ENCODE results near the gene GAB2.

GAB2 gene

DNA sequence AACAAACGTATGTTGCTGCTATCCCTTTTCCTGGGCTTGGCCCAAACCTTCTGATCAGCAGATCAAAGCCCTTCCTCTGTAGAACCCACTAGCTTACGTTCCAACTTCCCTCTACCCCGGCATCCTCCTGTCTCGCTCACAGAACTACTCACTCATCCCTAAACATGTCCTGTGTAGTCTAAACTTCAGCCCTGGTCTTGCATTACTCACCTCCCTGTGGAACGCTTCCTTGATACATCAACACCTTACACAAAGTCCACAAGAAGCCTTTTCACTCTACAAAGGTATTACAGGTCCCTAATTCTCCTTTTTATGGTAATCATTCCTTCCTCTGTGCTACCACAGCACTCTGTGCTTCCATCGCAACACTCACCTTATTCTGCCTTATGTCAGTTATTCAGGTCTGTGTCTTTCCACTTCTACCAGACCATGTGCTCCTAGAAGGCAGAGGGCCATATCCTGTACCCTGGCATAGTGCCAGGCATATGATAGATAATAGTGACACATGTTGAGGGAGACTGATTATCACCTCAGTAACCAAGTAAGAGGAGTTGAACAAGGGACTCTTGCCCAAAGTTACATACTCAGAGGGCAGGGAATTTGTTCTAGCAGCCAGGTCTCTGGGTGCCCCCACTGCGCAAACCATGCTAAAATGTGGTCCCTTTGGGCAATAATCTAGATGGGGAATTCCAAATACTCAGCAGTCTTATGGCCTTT lies 187.3 kb downstream of the GAB2 start:
- ATAC-seq = no peak
- TF ChIP-seq TCF4 (CRISPR knock-in tag; IDR thresholded peaks at IDR 0.05; ENCODE audit: borderline replicate concordance) (no peak), ARNTL (CRISPR knock-in tag; IDR thresholded peaks at IDR 0.05; ENCODE audit: borderline replicate concordance, low read depth) (no peak), TOX (CRISPR knock-in tag; IDR thresholded peaks at IDR 0.05; ENCODE audit: borderline replicate concordance) (no peak), RARB (CRISPR knock-in tag; IDR thresholded peaks at IDR 0.05) (no peak)

DNA sequence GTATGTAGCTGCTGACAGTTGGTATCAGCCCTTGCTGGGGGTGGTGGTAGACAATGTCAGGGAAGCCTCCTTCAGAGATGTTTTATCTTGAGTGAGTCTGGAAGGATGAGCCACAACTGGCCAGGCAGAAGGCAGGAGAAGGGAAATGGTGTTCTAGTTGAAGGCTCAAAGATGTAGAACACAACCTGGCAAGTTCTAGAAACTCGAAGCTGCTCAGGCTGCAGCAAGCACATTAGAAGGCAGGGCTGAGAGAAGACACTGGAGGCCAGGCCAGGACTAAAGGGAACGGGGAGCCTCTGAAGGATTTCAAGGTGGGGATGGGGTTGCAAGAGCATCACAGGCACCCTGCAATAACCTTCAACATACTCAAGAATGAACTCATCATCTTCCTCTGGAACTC lies 188.5 kb downstream of the GAB2 start:
- TF ChIP-seq, protein P1, sequence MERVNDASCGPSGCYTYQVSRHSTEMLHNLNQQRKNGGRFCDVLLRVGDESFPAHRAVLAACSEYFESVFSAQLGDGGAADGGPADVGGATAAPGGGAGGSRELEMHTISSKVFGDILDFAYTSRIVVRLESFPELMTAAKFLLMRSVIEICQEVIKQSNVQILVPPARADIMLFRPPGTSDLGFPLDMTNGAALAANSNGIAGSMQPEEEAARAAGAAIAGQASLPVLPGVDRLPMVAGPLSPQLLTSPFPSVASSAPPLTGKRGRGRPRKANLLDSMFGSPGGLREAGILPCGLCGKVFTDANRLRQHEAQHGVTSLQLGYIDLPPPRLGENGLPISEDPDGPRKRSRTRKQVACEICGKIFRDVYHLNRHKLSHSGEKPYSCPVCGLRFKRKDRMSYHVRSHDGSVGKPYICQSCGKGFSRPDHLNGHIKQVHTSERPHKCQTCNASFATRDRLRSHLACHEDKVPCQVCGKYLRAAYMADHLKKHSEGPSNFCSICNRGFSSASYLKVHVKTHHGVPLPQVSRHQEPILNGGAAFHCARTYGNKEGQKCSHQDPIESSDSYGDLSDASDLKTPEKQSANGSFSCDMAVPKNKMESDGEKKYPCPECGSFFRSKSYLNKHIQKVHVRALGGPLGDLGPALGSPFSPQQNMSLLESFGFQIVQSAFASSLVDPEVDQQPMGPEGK (CRISPR knock-in tag; IDR thresholded peaks at IDR 0.05; ENCODE audit: borderline replicate concordance) = no peak
- TF ChIP-seq SNAI2 (CRISPR knock-in tag; IDR thresholded peaks at IDR 0.05) (no peak), ZFP30 (CRISPR knock-in tag; IDR thresholded peaks at IDR 0.05) (no peak), PPARA (CRISPR knock-in tag; IDR thresholded peaks at IDR 0.05; ENCODE audit: borderline replicate concordance) (no peak), TOX (CRISPR knock-in tag; IDR thresholded peaks at IDR 0.05; ENCODE audit: borderline replicate concordance) (no peak), ZNF70 (CRISPR knock-in tag; IDR thresholded peaks at IDR 0.05) (no peak), RARB (CRISPR knock-in tag; IDR thresholded peaks at IDR 0.05) (no peak), ESRRG (CRISPR knock-in tag; IDR thresholded peaks at IDR 0.05) (no peak)
- TF ChIP-seq, protein P2, sequence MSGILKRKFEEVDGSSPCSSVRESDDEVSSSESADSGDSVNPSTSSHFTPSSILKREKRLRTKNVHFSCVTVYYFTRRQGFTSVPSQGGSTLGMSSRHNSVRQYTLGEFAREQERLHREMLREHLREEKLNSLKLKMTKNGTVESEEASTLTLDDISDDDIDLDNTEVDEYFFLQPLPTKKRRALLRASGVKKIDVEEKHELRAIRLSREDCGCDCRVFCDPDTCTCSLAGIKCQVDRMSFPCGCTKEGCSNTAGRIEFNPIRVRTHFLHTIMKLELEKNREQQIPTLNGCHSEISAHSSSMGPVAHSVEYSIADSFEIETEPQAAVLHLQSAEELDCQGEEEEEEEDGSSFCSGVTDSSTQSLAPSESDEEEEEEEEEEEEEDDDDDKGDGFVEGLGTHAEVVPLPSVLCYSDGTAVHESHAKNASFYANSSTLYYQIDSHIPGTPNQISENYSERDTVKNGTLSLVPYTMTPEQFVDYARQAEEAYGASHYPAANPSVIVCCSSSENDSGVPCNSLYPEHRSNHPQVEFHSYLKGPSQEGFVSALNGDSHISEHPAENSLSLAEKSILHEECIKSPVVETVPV (CRISPR knock-in tag; IDR thresholded peaks at IDR 0.05) = no peak
- TF ChIP-seq, protein P3, sequence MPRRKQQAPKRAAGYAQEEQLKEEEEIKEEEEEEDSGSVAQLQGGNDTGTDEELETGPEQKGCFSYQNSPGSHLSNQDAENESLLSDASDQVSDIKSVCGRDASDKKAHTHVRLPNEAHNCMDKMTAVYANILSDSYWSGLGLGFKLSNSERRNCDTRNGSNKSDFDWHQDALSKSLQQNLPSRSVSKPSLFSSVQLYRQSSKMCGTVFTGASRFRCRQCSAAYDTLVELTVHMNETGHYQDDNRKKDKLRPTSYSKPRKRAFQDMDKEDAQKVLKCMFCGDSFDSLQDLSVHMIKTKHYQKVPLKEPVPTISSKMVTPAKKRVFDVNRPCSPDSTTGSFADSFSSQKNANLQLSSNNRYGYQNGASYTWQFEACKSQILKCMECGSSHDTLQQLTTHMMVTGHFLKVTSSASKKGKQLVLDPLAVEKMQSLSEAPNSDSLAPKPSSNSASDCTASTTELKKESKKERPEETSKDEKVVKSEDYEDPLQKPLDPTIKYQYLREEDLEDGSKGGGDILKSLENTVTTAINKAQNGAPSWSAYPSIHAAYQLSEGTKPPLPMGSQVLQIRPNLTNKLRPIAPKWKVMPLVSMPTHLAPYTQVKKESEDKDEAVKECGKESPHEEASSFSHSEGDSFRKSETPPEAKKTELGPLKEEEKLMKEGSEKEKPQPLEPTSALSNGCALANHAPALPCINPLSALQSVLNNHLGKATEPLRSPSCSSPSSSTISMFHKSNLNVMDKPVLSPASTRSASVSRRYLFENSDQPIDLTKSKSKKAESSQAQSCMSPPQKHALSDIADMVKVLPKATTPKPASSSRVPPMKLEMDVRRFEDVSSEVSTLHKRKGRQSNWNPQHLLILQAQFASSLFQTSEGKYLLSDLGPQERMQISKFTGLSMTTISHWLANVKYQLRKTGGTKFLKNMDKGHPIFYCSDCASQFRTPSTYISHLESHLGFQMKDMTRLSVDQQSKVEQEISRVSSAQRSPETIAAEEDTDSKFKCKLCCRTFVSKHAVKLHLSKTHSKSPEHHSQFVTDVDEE (CRISPR knock-in tag; IDR thresholded peaks at IDR 0.05) = no peak
- no peak for ATAC-seq

DNA sequence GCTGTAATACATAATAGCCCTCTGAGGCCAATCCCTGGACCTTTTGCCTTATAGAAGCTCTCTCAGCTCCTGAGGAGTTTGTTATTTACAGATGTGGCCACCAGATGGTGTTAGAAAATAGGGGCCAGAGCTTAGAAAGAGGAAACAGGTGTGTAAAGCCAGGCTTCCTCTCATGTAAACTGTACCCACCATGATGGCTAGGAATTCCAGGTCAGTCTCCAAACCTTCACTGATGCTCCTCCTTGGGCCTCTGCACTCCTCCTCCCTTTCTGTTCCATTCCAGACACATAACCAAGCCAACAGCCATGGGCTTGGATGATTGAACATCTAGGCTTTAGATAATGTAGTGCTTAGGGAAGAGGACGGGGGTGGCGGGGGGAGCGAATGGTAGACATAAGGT lies 189.2 kb downstream of the GAB2 start:
- TF ChIP-seq, protein P1 (CRISPR knock-in tag; IDR thresholded peaks at IDR 0.05; ENCODE audit: borderline replicate concordance) = no peak
- TF ChIP-seq ZFP30 (CRISPR knock-in tag; IDR thresholded peaks at IDR 0.05) (no peak), ESRRG (CRISPR knock-in tag; IDR thresholded peaks at IDR 0.05) (no peak), OSR1 (CRISPR knock-in tag; IDR thresholded peaks at IDR 0.05) (no peak), ZC3H10 (CRISPR knock-in tag; IDR thresholded peaks at IDR 0.05) (no peak), BACH2 (CRISPR knock-in tag; IDR thresholded peaks at IDR 0.05; ENCODE audit: borderline replicate concordance) (no peak), ZNF70 (CRISPR knock-in tag; IDR thresholded peaks at IDR 0.05) (no peak), SNAI2 (CRISPR knock-in tag; IDR thresholded peaks at IDR 0.05) (no peak), RARB (CRISPR knock-in tag; IDR thresholded peaks at IDR 0.05) (no peak), ZNF565 (CRISPR knock-in tag; conservative IDR thresholded peaks at IDR 0.05; ENCODE audit: low read depth) (no peak), ARNTL (CRISPR knock-in tag; IDR thresholded peaks at IDR 0.05; ENCODE audit: borderline replicate concordance, low read depth) (no peak), TOX (CRISPR knock-in tag; IDR thresholded peaks at IDR 0.05; ENCODE audit: borderline replicate concordance) (no peak), CSDC2 (CRISPR knock-in tag; IDR thresholded peaks at IDR 0.05) (no peak)
- TF ChIP-seq, protein P4, sequence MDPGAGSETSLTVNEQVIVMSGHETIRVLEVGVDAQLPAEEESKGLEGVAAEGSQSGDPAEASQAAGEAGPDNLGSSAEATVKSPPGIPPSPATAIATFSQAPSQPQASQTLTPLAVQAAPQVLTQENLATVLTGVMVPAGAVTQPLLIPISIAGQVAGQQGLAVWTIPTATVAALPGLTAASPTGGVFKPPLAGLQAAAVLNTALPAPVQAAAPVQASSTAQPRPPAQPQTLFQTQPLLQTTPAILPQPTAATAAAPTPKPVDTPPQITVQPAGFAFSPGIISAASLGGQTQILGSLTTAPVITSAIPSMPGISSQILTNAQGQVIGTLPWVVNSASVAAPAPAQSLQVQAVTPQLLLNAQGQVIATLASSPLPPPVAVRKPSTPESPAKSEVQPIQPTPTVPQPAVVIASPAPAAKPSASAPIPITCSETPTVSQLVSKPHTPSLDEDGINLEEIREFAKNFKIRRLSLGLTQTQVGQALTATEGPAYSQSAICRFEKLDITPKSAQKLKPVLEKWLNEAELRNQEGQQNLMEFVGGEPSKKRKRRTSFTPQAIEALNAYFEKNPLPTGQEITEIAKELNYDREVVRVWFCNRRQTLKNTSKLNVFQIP (CRISPR knock-in tag; IDR thresholded peaks at IDR 0.05; ENCODE audit: borderline replicate concordance, low read depth) = no peak
- TF ChIP-seq, protein P3 (CRISPR knock-in tag; IDR thresholded peaks at IDR 0.05) = no peak
- peak; percentile 79 for ATAC-seq

Data from SK-N-SH treated with all-trans-retinoic acid at 6 μM for 48 hours (cell line).